Measurements from ENCODE around the gene IKZF1.

Gene IKZF1

GRCh38 chr7:50308532-50309385, 4.2 kb downstream of the IKZF1 start:
- DNase-seq (ENCODE audit: low read depth): no peak

GRCh38 chr7:50309721-50310120, 5.2 kb downstream of the IKZF1 start:
- no peak for DNase-seq (ENCODE audit: low read depth)

GRCh38 chr7:50310361-50310760, 5.8 kb downstream of the IKZF1 start:
- DNase-seq (ENCODE audit: low read depth): no peak

GRCh38 chr7:50310956-50311355, 6.4 kb downstream of the IKZF1 start:
- DNase-seq (ENCODE audit: low read depth): no peak

GRCh38 chr7:50312250-50313162, 8.0 kb downstream of the IKZF1 start:
- DNase-seq (ENCODE audit: low read depth): no peak

- DNase-seq (ENCODE audit: low read depth): no peak
Measured at GRCh38 chr7:50314836-50315592, 10.5 kb downstream of the IKZF1 start.

GRCh38 chr7:50315739-50316671, 11.5 kb downstream of the IKZF1 start:
- no peak for DNase-seq (ENCODE audit: low read depth)

- DNase-seq (ENCODE audit: low read depth): no peak
Measured at GRCh38 chr7:50317221-50317678, 12.7 kb downstream of the IKZF1 start.

GRCh38 chr7:50317697-50318669, 13.5 kb downstream of the IKZF1 start:
- no peak for DNase-seq (ENCODE audit: low read depth)

- DNase-seq (ENCODE audit: low read depth): no peak
Measured at GRCh38 chr7:50321487-50322067, 17.1 kb downstream of the IKZF1 start.

GRCh38 chr7:50324113-50324512, 19.6 kb downstream of the IKZF1 start:
- DNase-seq (ENCODE audit: low read depth): no peak

GRCh38 chr7:50327443-50327842, 22.9 kb downstream of the IKZF1 start:
- DNase-seq (ENCODE audit: low read depth): no peak

GRCh38 chr7:50329775-50330174, 25.3 kb downstream of the IKZF1 start:
- no peak for DNase-seq (ENCODE audit: low read depth)

GRCh38 chr7:50330254-50330653, 25.7 kb downstream of the IKZF1 start:
- no peak for DNase-seq (ENCODE audit: low read depth)

- DNase-seq (ENCODE audit: low read depth): no peak
Measured at GRCh38 chr7:50330696-50331095, 26.2 kb downstream of the IKZF1 start.

- no peak for DNase-seq (ENCODE audit: low read depth)
Measured at GRCh38 chr7:50331564-50332208, 27.2 kb downstream of the IKZF1 start.

GRCh38 chr7:50332241-50333165, 28.0 kb downstream of the IKZF1 start:
- no peak for DNase-seq (ENCODE audit: low read depth)

- no peak for DNase-seq (ENCODE audit: low read depth)
Measured at GRCh38 chr7:50333221-50333651, 28.7 kb downstream of the IKZF1 start.

Measured in GM04503 (cell line).